Neural cell (in vitro differentiated cells): Measurements from ENCODE around the gene UBE2I.

ENCODE experiments used
- CTCF ChIP-seq: fragments of 450-650 bp; IDR thresholded peaks from 2 replicates; pipeline ENCODE4 v1.5.1; 2014; ENCODE audit warnings: antibody characterized with exemption, mild to moderate bottlenecking, moderate library complexity; ENCODE audit not compliant: poor library complexity, severe bottlenecking
- POLR2AphosphoS5 ChIP-seq: IDR thresholded peaks from 2 replicates; pipeline ENCODE4 v1.6.1; 2012
- RAD21 ChIP-seq: fragments of 450-650 bp; conservative IDR thresholded peaks from 2 replicates; pipeline ENCODE4 v1.6.1; 2014; ENCODE audit warnings: antibody characterized with exemption, mild to moderate bottlenecking, moderate library complexity
- SMC3 ChIP-seq: fragments of 450-650 bp; conservative IDR thresholded peaks from 2 replicates; pipeline ENCODE4 v1.6.1; 2014; ENCODE audit warnings: antibody characterized with exemption, mild to moderate bottlenecking, moderate library complexity; ENCODE audit not compliant: poor library complexity

- TF ChIP-seq CTCF (no peak), SMC3 (no peak), POLR2AphosphoS5 (no peak), RAD21 (no peak)
Measured at GRCh38 chr16:1280783-1281182, 28.7 kb upstream of the UBE2I start.
